ENCODE data around the gene CLEC14A. TPM values are rescaled to one million over a fixed set of nuclear protein-coding genes. Genes with fewer than 3 reads are reported as not detected.

CLEC14A gene
- polyA plus RNA-seq, 1 donor (not counting 4 experiments of a cell fraction or from before 2014, with no cell fraction given), result not detected

DNA sequence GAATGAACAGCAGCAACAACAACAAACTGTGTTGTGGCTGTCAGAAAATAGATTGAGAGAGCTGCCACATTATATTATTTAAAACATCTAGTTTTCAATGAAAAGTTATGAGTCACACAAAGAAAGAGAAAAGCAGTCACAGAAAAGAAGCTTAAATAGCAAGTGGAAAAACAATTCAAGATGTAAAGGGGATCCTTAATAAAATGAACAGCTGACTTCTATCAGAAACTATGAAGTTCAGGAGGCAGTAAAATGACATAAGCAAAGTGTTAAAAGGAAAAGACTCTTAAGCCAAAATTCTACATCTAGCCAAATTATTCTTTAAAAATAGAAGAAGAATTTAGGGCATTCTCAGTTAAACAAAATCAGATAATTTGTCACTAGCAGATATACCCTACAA is 5.6 kb downstream of the CLEC14A start:
- Histone ChIP-seq H4K20me1 (ENCODE audit: control insufficient read depth, extremely low read depth, insufficient read depth, low read length) (no peaks in the 10 kb centered on the region), H3K9me3 (ENCODE audit: control insufficient read depth, low read depth, low read length) (no peaks in the 10 kb centered on the region), H3K27me3 (ENCODE audit: control insufficient read depth, extremely low read depth, insufficient read depth, low read length) (peaks cover 13% of the 10 kb centered on the region), H3K79me2 (ENCODE audit: control insufficient read depth, insufficient read depth, low read length) (no peaks in the 10 kb centered on the region), H3K4me1 (ENCODE audit: control insufficient read depth, extremely low read depth, insufficient read depth, low read length) (no peaks in the 10 kb centered on the region), H2AFZ (ENCODE audit: control insufficient read depth, low read length) (no peak overlapping the region), H3K4me3 (ENCODE audit: control insufficient read depth in 2 of 3, extremely low read depth in 1 of 3, insufficient read depth in 2 of 3, low read depth in 1 of 3, low read length in 3 of 3) (no peak overlapping the region), H3K27ac (ENCODE audit: control insufficient read depth, insufficient read depth, low read length) (no peak overlapping the region), H3K36me3 (ENCODE audit: control insufficient read depth in 2 of 2, extremely low read depth in 1 of 2, insufficient read depth in 2 of 2, low read length in 2 of 2) (no peaks in the 10 kb centered on the region), H3K4me2 (ENCODE audit: control insufficient read depth, extremely low read depth, insufficient read depth, low read depth, low read length) (no peak overlapping the region), H3K9me1 (ENCODE audit: control insufficient read depth, extremely low read depth, insufficient read depth, low read length) (no peaks in the 10 kb centered on the region), H3K9ac (ENCODE audit: control insufficient read depth, extremely low read depth, insufficient read depth, low read length) (no peak overlapping the region)
- FAIRE-seq (no peak), DNase-seq (ENCODE audit: low read depth, low spot score) (no peak)
- no peak for TF ChIP-seq EZH2 (IDR thresholded peaks at IDR 0.05; ENCODE audit: low read length)
- TF ChIP-seq, protein P1, sequence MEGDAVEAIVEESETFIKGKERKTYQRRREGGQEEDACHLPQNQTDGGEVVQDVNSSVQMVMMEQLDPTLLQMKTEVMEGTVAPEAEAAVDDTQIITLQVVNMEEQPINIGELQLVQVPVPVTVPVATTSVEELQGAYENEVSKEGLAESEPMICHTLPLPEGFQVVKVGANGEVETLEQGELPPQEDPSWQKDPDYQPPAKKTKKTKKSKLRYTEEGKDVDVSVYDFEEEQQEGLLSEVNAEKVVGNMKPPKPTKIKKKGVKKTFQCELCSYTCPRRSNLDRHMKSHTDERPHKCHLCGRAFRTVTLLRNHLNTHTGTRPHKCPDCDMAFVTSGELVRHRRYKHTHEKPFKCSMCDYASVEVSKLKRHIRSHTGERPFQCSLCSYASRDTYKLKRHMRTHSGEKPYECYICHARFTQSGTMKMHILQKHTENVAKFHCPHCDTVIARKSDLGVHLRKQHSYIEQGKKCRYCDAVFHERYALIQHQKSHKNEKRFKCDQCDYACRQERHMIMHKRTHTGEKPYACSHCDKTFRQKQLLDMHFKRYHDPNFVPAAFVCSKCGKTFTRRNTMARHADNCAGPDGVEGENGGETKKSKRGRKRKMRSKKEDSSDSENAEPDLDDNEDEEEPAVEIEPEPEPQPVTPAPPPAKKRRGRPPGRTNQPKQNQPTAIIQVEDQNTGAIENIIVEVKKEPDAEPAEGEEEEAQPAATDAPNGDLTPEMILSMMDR (optimal IDR thresholded peaks at IDR 0.05 in 1 of 3, IDR thresholded peaks at IDR 0.05 in 1 of 3, conservative IDR thresholded peaks at IDR 0.05 in 1 of 3; ENCODE audit: extremely low read depth in 1 of 3, insufficient read depth in 2 of 3, low read length in 3 of 3), result no peak
- dilution Hi-C loops (cut with MboI; ENCODE audit: extremely low pct_ligation_motif_present, low sequenced_read_pairs), result no loop called here

DNA sequence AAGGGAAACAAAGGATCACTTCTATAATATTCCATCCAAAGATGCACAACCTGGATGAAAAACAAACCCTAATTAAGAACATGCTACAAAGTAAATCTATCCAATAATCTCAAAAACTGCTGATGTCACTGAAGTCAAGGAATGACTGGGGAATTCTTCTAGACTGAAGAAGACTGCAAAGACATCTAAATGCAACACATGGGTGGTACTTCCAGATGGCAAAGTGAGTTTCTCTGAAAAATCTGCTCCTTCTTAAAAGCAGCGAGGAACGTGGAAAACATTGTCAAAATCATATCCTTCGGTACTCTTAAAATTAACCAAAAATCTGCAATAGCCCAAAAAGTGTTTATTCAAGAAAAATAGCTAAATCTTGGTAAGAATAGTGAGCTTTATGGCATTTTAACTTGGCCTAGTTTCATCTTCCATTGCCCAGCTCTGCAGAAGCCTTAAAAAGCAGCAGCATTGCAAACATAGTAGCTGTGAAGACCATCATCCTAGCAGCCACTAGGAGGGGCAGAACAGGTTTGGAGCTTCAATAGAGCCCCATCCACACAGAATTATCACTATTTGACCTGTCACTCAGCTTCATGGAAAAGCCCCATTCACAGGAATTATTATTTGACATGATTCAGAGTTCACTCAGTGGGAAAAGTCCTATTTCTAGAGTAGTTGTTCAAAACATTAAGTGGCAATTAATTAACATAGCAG is 7.4 kb downstream of the CLEC14A start:
- Histone ChIP-seq H3K27ac (ENCODE audit: control insufficient read depth, insufficient read depth, low read length) (no peak overlapping the region), H3K36me3 (ENCODE audit: control insufficient read depth in 2 of 2, extremely low read depth in 1 of 2, insufficient read depth in 2 of 2, low read length in 2 of 2) (no peaks in the 10 kb centered on the region), H4K20me1 (ENCODE audit: control insufficient read depth, extremely low read depth, insufficient read depth, low read length) (no peaks in the 10 kb centered on the region), H3K27me3 (ENCODE audit: control insufficient read depth, extremely low read depth, insufficient read depth, low read length) (no peaks in the 10 kb centered on the region), H3K9me3 (ENCODE audit: control insufficient read depth, low read depth, low read length) (no peaks in the 10 kb centered on the region), H3K79me2 (ENCODE audit: control insufficient read depth, insufficient read depth, low read length) (no peaks in the 10 kb centered on the region), H3K4me1 (ENCODE audit: control insufficient read depth, extremely low read depth, insufficient read depth, low read length) (no peaks in the 10 kb centered on the region), H2AFZ (ENCODE audit: control insufficient read depth, low read length) (no peak overlapping the region), H3K9ac (ENCODE audit: control insufficient read depth, extremely low read depth, insufficient read depth, low read length) (no peak overlapping the region), H3K9me1 (ENCODE audit: control insufficient read depth, extremely low read depth, insufficient read depth, low read length) (no peaks in the 10 kb centered on the region), H3K4me3 (ENCODE audit: control insufficient read depth in 2 of 3, extremely low read depth in 1 of 3, insufficient read depth in 2 of 3, low read depth in 1 of 3, low read length in 3 of 3) (no peak overlapping the region), H3K4me2 (ENCODE audit: control insufficient read depth, extremely low read depth, insufficient read depth, low read depth, low read length) (no peak overlapping the region)
- no peak for TF ChIP-seq EZH2 (IDR thresholded peaks at IDR 0.05; ENCODE audit: low read length)
- TF ChIP-seq, protein P1 (optimal IDR thresholded peaks at IDR 0.05 in 1 of 3, IDR thresholded peaks at IDR 0.05 in 1 of 3, conservative IDR thresholded peaks at IDR 0.05 in 1 of 3; ENCODE audit: extremely low read depth in 1 of 3, insufficient read depth in 2 of 3, low read length in 3 of 3), result no peak
- DNase-seq (ENCODE audit: low read depth, low spot score), result no peak
- dilution Hi-C loops (cut with MboI; ENCODE audit: extremely low pct_ligation_motif_present, low sequenced_read_pairs), result no loop called here
- FAIRE-seq, result no peak

Measured in keratinocyte (primary cell).